Measurements from ENCODE around the gene LTK. TPM values are rescaled to one million over a fixed set of nuclear protein-coding genes. Genes with fewer than 3 reads are reported as not detected.

The LTK gene
- under 0.01 TPM in 1 of 2 replicates, not detected in the other for total RNA-seq

DNA sequence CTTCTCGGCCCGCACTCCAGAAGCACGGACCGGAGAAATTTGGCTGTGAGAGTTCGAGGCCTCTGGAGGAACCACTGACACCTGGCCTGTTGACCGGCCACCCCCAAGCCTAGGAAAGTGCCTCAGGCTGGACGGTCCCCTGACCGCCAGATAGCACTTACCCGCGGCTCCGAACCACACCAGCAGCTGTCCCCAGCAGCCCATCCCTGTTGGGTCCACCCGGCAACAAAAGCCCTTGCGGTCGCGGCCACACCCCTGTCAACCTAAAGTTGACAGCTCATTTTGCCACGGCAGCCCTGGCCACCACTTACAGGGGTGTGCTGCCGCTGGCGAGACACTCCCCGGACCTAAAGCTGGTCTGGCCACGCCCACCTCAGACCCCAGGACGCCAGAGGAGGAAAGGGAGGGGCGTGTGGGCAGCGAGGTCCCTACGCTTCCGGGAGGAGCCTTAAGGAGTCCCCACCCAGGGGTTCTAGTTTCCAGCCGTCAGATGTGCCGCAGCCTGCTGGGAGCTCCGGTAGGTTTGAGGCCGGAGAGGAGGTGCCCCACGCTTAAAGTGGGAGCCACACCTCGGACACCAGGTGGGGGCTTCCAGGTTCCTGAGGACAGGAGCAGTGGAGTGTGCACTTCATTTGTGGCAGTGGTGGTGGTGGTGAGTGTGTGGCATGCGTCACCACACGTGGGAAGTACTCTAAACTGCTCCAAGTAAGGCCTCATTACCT lies at the start of gene LTK:
TSS of gene LTK (minus strand) at position 322 of the 722 bp plus-strand sequence. CDS start at position 204, 118 bp downstream.

DNA sequence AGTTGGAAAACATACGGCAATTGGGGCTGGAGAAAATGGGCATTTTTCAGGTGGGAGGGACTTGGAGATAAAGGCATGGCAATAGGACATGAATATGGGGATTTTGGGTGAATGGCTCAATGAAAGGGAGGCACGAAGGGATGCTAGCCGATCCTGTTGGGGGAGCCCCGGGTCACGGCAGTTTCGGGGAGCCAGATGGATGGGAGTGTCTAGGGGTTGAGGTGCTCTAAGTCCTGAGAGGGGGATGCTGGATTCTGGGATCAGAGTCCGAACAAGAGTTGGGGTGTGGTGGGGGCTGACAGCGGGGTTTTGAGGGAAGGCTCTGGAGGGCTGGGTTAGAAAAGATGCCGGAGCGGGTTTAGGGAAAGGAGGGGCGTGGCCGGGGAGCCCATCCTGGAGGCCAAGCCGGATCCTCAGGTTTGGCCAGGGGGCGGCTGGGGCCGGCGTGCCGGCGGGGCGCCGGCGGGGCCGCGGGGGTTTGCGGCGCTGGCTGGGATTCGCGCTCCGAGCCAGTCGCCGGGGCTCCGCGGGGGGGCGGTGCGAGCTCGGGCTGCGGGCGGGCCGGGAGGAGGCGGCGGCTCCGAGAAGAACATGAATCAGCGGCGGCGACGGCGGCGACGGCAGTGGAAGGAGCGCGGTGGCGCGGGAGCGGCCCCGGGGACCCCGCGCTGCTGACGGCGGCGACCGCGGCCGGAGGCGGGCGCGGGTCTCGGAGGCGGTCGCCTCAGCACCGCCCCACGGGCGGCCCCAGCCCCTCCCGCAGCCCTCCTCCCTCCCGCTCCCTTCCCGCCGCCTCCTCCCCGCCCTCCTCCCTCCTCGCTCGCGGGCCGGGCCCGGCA lies 45.0 kb upstream of the LTK start, which contains the start of gene TYRO3:
TSS of gene TYRO3 (plus strand) at position 813 of the 839 bp plus-strand sequence. CDS start 46 bp downstream, outside the sequence.

DNA sequence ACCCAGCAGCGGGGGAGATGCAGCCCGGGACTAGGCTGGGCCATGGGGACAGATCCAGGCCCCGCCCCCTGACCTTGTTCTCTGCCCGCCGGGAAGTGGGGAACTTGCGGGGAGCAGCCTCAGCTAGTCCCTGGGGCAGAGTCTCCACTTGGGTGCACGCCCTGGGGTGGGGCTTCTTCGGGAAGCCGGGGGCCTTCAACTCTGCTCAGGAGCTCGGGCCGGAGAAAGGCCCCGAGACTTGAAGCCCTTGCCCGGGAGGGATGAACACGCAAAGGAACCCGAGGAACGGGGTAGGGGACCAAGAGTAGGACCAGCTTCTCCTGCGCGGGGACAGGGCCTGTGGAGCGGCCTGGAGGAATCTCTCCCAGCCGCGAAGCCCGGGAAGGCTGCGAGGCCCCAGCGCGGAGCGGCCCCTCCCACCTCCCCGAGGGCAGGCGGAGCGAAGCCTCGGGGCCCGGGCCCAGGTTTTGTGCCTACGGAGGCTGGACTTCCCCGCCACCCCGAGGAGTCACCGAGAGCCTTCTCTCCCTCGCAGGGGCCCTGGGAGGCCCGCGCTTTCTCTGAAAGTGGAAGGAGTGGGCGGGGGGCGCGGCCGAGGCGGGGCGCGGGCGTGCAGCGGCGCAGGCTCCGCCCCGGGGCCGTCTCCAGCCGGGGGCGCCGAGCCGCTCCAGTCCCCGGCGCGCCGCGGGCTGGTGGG lies 20.3 kb downstream of the LTK start, which contains the start of gene ITPKA:
TSS of gene ITPKA (plus strand) at position 670 of the 697 bp plus-strand sequence. CDS start 54 bp downstream, outside the sequence.

Other genes with a start within 250 kb of the LTK start
- gene OIP5, start 181.2 kb downstream of the LTK start, total RNA-seq: 9.7 and 12.2 TPM in 2 replicates
- 69.5 and 109 TPM in 2 replicates for gene NUSAP1, start 180.9 kb downstream of the LTK start, total RNA-seq
- gene NDUFAF1, start 111.3 kb downstream of the LTK start, total RNA-seq: 34.4 and 39.7 TPM in 2 replicates
- 12.2 and 14.6 TPM in 2 replicates for gene RTF1, start 96.7 kb downstream of the LTK start, total RNA-seq
- 0.46 and 0.65 TPM in 2 replicates for gene ITPKA, start 20.0 kb downstream of the LTK start, total RNA-seq
- gene RPAP1, start 30.4 kb upstream of the LTK start, total RNA-seq: 18.7 and 39.3 TPM in 2 replicates
- gene TYRO3, start 45.4 kb upstream of the LTK start, total RNA-seq: 6.2 and 7.1 TPM in 2 replicates
- 23.7 and 66.3 TPM in 2 replicates for gene MGA, start 146.6 kb upstream of the LTK start, total RNA-seq

Data from epithelial cell of umbilical artery (primary cell).